Esophagus mucosa (tissue), 1 donor: ENCODE data around the gene TRPC4AP. TPM values are rescaled to one million over a fixed set of nuclear protein-coding genes. Genes with fewer than 3 reads are reported as not detected.

Experiments
- ATAC-seq: fragments of 200-7000 bp; cut with Tn5 transposase; one replicate; pipeline ENCODE4 v1.9.1; 2020
- total RNA-seq: library from RNA; stranded (reverse); gene quantifications from one replicate; pipeline ENCODE4 v1.2.4, GENCODE V29; 2023
- donor health status: DM: yes; HTN: yes; CAD: no.

Gene TRPC4AP
- total RNA-seq, 1 donor from 2014 or later, result 29.8 TPM

- no peak for ATAC-seq
Measured at GRCh38 chr20:34986311-34987287, 106.0 kb downstream of the TRPC4AP start.

GRCh38 chr20:34985461-34986310, 106.9 kb downstream of the TRPC4AP start:
- no peak for ATAC-seq

- ATAC-seq, result peak; percentile 14
Measured at GRCh38 chr20:34984756-34985261, 107.8 kb downstream of the TRPC4AP start.

GRCh38 chr20:34983995-34984735, 108.4 kb downstream of the TRPC4AP start:
- ATAC-seq, result peak; percentile 67

DNA sequence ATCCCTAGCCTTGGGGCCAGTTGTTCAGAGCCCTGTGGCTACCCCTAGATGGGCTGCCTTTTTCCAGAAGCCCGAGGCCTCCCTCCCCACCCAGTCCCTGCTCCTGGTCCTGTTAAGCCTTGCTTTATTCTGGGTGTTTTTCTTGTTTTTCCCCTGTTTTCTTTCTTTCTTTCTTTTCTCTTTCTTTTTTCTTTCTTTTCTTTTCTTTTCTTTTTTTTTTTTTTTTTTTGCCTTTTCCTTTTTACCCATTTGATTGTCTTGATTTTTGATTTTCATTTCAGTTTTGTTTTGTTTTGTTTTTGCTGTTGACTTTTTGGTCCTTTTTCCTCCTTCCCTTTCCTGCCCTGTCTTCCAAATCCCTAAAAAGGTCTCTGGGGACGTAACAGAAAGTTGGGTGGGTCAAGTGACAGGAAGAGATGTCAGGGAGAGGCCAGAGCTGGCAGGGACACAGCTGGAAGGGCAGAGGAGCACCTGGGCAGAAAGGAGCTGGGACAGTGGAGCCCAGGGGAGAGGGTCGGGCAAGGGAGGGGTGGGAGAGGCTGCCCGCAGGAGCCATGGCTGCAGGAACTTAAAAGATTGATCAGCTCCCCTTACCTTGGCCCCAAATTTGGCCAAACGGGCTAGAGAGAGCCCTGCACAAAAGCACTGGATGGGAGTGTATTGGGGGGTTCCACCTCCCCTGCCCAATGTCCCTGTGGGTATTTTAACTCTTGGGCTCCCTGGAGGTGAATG, 109.4 kb downstream of the TRPC4AP start:
- no peak for ATAC-seq

GRCh38 chr20:34982270-34983088, 110.1 kb downstream of the TRPC4AP start:
- ATAC-seq, result no peak

DNA sequence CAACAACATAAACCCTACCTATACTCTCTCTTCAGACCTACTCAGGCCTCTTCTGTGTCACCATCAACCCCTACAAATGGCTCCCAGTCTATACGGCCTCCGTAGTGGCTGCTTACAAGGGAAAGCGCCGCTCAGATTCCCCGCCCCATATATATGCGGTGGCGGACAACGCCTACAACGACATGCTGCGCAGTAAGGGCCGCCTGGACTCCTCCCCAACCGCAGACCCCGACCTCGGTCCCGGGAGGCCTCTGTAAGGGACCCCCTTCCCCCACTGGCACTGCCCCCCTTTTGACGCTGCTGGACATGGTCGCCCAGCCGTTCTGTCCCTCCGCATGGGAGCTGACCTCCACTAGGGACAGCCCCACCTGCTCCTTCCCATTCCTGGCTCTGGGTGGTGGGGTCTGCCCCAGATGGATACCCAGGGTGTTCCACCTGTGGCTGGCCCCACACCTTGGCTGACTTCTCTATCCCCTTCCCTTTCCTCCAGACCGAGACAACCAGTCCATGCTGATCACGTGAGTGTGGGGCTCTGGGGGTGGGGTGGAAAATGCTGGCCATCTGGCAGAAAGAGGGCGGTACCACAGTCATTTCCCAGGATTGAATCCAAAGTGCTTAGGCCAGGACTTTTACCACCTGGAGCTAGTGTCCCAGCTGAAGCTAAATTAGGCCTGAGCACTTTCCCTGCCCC, 111.9 kb downstream of the TRPC4AP start:
- ATAC-seq, result no peak

GRCh38 chr20:34979366-34980153, 113.0 kb downstream of the TRPC4AP start:
- peak; percentile 6 for ATAC-seq

DNA sequence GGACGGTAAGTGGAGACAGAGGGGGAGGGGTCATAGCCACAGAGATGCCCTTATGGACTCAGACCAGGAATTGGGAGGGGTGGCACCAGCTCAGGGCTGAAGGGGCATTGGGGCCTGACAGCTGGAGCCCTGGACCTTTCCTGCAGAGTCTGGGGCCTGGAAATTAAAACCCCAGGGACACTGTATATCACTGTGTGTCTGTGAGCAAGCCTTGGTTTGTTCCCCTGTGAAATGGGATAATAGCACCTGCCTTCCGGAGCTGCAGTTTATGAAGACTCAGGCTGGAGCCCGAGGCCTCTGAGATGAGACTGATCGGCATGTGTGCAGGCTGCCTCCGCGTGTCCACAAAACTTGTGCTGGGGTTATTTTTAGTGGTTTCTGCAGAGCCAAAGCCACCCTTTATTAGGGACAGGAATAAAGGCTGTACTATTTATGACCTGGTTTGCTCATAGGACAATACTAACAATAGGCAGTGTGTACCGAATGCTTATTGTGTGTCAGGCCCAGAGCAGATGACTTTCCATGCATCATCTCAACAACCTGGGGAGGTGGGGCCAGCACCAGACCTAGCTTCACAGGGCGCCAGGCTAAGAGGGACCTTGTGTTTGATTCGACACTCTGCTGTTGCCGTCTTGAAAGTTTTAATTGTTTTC, 114.4 kb downstream of the TRPC4AP start:
- ATAC-seq, result no peak

DNA sequence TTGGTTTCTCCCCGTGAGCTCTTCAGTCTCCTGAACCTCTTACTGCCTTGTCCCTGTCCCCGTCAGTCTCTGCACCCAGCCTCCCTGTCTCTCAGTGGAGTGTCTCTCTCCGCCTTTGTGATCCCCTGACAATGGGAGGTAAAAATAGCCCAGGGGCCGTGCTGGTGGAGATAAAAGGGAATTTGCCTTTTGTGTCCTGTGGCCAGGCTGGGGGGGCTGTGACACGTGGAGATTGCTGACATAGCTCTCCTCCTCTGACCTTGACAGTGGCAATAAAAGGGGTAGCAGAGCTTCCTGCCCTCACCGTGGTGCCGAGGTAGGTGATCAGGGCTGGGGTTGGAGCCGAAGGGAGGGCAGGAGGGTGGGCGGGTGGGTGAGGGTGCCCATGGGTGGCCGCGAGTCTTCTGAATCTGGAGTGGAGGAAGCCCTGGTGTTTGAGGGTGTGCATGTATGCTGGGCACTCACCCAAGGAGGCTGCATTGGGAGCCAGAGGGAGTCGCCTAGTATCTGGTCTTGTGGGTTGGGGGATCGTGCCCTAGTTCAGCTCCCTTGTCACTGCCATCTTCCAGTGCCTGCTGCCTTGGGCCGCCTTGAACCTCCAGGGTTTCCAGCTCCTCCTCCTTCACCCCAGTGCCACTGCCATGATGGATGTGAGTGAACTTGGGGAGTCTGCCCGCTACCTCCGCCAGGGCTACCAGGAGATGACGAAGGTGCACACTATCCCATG, 115.1 kb downstream of the TRPC4AP start:
- no peak for ATAC-seq

- no peak for ATAC-seq
Measured at GRCh38 chr20:34976286-34976685, 116.3 kb downstream of the TRPC4AP start.

DNA sequence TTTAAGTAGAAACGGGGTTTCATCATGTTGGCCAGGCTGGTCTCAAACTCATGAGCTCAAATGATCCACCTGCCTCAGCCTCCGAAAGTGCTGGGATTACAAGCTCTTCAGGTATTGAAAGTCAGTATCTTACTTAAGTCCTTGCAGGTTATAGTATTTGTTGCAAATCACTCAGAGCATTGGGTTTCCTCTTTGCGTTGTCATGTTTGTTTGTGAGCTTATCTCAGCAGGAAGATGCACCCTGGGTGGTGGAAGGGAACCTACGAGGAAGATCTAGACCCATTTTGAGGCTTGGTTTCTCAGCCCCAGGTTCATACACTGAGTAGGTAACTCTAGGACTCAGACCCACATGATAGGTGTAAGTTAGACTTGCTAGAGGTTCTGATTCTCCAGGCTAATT, 118.4 kb downstream of the TRPC4AP start:
- no peak for ATAC-seq

DNA sequence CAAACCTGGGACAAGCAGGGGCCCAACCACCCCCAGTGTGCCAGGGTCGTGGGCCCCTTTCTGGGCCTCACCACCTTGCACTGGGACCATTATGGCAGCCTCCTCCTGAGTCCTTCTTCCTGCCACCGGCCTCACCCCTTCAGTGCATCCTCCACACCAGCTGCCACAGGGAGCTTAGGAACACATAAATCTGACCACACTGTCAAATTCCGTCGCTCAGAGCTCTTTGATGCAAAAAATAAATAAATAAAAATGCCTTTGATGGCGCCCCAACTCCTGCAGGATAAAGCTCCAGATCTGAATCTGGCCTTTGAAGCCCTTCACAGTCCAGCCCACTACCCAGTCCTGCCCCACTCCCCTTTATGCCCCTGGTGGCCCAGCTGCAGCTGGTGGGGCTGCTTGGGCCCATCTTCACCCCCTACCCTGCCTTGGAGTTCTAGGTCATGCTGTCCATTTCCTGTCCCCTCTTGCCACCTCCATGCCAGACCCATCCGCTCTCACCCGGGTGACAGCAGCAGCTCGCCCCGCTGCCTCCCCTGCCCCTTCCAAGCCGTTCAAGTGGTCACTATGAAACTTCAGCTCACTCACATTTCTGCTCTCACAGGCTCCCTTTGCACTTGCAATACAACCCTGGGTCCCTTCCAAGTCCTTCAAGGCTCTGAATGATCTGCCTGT, 120.9 kb downstream of the TRPC4AP start:
- no peak for ATAC-seq

DNA sequence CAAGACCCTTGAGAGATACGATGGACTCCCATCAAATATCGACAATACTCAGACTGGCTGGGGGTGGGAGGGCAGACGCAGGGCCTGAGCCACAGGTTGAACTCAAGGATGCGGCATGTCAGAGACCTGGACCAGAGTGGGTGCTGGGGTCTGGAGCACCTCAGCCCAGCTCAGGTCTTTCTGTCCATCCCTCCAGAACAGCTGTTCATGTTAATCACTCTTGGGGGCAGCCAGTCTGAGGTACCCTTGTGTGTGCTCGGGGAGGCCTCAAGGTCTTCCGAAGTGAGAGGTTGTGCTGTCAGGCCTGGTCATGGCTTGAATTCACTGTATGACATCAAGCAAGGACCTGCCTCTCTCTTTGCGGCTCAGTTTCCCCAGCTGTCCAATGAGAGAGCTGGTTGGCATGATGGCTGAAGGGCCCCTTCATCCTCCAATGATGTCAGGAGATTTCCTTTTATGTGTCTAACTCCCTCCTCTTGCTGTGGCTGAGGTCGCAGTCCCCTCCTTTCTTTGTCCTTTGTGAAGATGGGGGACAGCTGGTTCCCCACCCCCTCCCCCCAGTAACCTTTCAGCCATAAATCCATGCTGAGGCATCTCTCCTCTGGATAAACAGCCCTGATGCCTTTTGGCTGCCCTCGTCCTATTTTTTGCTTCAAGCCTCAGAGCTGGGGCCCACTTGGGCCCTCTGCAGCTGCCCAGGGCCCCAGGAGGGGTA, 121.6 kb downstream of the TRPC4AP start:
- no peak for ATAC-seq

DNA sequence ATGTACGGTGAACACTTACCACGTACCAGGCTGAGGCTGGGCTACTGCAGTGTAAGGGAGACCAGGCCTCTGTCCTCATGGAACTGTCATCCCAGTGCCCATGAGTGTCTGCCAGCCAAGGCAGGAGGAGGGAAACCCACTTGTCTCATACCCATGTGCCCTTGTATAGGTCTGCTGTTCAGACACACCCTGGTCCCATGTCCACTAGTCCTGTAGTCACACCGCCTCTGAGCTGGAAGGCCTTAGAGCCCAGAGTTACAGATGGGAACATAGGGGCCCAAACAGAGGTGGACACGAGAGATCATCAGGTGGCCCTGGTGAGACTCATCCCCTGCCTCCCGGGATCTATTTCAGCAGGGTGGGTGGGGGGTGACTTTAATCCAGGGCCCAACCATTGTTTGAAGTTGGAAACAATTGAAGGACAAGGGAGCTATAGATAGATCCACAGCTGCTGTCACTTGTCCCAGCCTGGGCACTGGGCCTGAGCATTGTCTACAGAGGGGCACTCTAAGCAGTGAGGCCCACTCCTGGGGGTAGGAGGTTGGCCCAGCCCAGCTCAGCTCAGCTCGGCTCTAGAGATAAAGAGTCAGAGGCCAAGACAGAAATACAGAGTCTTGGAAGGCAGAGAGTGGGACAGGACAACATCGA, 122.3 kb downstream of the TRPC4AP start:
- ATAC-seq, result no peak
